ENCODE results near the gene ADRB1. TPM values are rescaled to one million over a fixed set of nuclear protein-coding genes. Genes with fewer than 3 reads are reported as not detected.

Gene ADRB1
- not detected for polyA plus RNA-seq (ENCODE audit: insufficient read length)

DNA sequence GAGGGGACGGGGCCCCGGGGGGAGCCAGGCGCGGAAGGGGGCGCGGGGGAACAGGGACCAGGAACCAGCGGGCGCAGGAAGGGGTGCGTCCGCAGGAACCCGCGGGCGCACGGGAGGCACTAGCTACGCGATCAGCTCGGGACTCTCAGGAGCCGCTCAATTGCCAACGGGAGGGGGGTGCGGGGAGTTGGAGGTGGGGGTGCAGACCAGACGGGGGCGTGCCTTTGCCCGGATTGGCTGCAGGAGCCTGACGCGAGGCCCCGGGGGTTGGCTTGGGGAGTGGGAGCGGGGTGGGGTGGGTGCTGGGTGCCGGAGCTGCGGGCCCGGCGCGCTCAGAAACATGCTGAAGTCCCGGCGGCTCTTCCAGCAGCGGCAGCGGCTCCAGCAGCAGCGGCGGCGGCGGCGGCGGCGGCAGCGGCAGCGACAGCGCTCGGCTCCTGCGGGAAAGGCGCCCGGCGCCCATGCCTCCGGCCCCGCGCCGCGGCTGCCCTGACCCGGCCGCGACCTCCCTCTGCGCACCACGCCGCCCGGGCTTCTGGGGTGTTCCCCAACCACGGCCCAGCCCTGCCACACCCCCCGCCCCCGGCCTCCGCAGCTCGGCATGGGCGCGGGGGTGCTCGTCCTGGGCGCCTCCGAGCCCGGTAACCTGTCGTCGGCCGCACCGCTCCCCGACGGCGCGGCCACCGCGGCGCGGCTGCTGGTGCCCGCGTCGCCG, at the start of gene ADRB1:
Gene ADRB1 (plus strand): TSS at position 335 of the 715 bp plus-strand sequence. CDS start 267 bp downstream, at position 602.
- DNase-seq: peak; percentile 54

GRCh38 chr10:113995201-113995600, 48.5 kb upstream of the ADRB1 start:
- no peak for DNase-seq

DNA sequence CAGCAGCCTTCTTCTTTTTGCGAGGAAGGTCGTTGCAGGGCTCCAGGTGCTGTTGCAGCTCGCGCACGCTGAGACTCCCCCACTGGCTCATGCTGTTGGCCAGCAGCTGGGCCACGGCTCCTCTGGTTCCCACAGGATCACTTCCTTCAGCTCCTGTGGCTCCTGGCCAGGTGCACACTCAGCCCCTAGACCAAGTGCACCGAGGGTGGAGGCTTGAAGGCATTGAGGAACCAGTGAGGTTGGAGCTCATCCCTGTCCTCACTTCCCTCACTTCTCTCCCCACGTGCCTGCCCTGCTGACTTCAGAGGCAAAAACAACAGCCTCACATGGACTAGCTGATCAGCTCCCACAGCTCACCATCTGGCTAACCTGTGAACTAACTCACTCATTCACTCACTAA, 46.2 kb upstream of the ADRB1 start:
- no peak for DNase-seq

DNA sequence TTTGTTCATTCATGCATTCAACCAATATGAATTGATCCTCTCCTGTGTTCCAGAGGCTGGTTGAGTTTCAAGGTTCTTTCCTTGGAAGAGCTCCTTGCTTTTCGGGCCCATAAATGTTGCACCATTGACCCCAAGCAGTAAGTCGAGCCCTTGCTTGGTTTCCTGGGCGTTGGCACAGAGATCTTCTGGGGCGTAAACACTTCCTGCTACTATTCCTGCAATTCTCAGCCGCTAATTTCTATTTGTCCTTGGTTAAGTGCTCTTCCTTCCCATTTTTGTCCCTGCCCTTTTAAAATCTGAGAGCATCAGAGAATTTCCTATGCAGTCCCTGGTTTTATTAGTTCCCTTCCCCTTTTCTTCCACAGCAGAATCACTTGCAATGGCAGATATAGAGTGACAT, 44.1 kb upstream of the ADRB1 start:
- no peak for DNase-seq

DNA sequence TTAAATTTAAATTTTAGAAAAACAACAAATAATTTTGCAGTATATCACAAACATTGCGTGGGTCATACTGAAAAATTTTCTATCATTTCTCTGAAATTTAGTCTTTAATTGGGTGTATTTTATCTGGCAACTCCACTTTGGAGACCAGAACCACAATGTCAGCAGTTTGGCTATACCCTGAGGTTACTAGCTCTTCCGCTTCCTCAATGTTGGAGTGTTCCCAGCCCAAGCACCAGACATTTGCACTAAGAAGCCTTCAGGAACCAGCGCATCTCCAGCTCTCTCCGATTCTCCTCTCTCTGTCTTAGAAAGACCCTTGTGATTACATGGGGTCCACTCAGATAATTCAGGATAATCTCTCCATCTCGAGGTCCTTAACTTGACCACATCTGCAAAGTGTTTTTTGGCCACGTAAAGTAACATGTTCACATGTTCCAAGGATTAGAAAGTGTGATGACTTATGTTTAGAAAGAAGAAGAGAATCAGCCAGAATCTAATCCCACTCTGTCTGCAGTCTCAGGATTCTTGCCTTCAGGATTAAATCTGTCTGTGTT, 43.1 kb upstream of the ADRB1 start:
- no peak for DNase-seq

- no peak for DNase-seq
Observed at GRCh38 chr10:114002422-114002821, 41.2 kb upstream of the ADRB1 start.

- DNase-seq: no peak
Observed at GRCh38 chr10:114003161-114003941, 40.3 kb upstream of the ADRB1 start.

DNA sequence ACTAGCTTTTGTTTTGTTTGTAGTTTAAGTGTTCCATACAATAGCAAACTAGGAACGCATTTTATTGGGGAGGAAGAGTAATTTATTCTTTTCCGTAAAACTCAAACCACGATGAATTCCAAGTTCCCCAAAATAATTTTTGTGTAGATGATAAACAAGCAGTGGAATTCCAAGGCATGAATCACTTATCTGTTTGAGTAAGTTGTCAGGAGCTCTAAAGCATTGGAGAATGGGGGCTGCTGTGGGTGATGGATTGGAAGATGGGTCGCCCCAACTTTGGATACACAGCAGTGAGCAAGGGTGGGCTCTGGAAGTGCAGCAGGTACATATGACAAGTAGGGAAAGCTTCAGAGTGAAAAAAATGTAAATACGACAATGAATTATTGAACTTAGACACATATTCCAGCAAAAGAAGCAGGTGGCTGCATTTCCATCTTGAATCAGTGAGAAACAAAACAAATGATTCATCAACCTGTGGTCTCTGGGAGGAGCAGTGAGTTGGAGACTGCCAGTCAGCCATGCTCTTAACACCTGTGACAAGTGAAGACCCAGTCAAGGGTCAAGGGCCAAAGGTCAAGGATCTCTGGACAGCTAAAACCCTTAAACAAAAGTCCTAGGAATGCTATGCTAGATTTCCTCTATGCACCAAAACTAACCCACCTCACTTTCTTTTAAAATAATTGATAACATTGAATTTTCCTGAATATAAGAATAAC, 34.2 kb upstream of the ADRB1 start:
- no peak for DNase-seq

GRCh38 chr10:114010316-114010715, 33.4 kb upstream of the ADRB1 start:
- DNase-seq: no peak

DNA sequence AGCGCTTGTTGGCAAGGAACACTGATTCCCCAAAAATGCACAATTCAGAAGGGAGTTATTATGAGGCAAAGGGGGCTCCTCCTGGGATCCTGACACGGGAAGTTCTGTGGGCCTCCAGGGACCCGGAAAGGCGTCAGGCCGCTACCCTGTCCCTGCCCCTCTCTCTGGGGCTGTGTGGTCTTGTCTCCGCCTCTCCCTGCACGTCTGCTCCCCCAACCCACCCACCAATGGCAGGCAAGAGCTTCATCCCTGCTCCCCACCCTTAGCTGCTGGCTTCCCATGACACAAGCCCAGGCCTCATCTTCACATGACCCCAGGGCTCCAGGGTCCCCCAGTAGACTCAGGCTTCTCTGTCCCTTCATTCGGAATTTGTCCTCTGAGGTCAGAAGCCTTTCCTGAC, 31.0 kb upstream of the ADRB1 start:
- DNase-seq: no peak

DNA sequence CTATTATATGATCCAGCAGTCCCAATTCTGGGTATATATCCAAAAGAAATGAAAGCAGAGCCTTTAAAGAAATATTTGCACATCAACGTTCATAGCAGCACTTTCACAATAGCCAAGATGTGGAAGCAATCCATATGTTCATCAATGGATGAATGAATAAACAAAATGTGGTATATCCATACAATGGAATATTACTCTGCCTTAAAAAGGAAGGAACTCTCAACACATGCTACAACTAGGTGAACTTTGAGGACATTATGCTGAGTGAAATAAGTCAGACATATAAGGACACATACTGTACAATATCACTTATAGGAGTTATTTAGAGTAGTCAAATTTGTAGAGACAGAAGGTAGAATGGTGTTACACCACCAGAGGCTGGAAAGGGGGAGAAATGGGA, 28.0 kb upstream of the ADRB1 start:
- DNase-seq: no peak

- no peak for DNase-seq
Observed at GRCh38 chr10:114017271-114017670, 26.4 kb upstream of the ADRB1 start.

GRCh38 chr10:114017873-114018272, 25.8 kb upstream of the ADRB1 start:
- no peak for DNase-seq

- no peak for DNase-seq
Observed at GRCh38 chr10:114019226-114019625, 24.4 kb upstream of the ADRB1 start.

GRCh38 chr10:114021154-114021553, 22.5 kb upstream of the ADRB1 start:
- DNase-seq: peak; percentile 72

- DNase-seq: peak; percentile 76
Observed at GRCh38 chr10:114021717-114022680, 21.7 kb upstream of the ADRB1 start.

DNA sequence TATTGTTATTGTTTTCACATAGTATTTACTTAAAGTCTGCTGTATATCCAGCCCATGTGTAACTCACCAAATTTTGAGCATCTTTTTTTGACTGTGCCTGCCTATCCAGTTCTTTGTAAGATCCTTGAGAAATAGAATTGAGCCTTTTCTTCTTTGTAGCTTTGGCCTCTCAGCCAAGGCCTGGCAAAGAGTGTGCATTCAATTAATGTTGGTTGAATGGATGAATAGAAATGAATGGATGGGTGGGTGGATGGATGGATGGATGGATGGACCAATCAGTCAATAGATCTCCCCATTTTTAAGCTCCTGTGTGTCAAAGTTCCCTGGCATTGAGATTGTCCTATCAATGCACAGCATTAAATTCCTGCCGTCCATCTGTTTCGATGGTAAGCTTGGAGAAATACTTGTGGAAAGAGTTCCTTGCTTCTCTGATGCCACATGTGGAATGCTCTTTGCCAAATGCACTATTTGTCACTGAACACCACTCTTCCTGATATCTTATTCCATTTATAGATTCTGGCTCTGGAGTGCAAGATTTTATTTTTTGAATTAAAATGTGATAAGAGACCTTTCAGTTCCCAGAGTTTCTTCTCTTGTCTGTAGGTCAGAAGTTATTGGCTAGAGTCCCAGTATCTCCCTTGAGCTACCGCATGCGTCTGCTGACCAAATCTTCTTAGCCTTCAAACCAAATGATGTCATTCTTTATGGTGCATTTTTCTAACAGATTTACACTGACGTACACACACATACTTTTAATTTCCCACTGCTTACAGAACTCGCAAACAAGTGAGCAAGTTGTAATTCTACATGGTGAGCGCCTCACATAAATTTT, 20.7 kb upstream of the ADRB1 start:
- no peak for DNase-seq

DNA sequence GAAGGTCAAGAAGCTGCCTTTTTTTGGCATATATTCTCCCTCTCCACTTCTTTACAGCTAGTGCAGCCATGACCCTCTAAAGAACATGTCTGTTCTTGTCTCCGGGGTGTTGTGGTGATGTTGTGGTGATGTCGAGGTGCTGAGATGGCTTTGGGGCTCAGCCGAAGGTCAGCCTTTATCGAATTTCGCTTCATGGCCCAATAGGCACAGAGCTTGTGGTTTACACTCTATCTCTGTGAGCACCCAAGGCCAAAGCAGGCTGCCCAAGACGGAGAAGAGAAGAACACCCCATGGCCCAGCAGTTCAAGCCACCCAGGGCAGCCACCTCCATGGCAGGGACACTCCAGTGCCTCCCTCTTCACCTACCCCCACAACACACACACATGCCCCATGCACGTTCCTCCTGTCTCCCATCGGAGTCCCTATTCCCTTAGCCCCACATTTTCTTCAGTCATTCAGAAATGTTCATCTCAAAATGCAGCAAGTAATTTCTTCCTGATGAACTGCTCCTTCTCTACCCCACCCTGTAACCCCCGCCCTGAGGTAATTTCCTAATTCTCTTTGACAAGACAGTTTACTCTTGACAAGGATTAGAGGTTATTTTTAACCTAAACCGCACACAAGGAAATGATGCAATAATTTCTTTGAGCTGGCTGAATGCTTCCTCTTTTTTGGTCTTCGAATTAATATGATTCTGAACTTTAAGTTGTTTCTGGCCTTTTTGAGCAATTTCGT, 18.6 kb upstream of the ADRB1 start:
- no peak for DNase-seq

DNA sequence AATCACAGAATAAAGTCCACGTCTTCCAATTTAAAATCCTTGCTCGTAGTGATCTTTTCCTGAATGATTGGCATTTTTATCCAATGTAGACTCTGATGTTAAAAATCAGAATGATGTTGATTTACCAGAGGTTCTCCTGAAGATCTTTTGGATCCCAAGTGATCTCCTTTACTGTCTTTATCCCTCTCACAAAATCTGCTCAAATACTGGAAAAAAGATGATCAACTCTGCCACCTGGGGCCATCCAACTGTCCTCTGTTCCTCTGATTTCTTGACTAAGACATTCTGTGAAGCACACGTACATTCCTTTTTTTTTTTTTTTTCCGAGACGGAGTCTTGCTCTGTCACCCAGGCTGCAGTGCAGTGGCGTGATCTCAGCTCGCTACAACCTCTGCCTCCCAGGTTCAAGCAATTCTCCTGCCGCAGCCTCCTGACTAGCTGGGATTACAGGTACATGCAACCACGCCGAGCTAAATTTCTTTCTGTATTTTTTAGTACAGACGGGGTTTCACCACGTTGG, 18.0 kb upstream of the ADRB1 start:
- no peak for DNase-seq
